ENCODE data around the gene SNAPIN. TPM values are rescaled to one million over a fixed set of nuclear protein-coding genes. Genes with fewer than 3 reads are reported as not detected.

SNAPIN gene
- 59.2 and 71.2 TPM in 2 replicates for total RNA-seq

DNA sequence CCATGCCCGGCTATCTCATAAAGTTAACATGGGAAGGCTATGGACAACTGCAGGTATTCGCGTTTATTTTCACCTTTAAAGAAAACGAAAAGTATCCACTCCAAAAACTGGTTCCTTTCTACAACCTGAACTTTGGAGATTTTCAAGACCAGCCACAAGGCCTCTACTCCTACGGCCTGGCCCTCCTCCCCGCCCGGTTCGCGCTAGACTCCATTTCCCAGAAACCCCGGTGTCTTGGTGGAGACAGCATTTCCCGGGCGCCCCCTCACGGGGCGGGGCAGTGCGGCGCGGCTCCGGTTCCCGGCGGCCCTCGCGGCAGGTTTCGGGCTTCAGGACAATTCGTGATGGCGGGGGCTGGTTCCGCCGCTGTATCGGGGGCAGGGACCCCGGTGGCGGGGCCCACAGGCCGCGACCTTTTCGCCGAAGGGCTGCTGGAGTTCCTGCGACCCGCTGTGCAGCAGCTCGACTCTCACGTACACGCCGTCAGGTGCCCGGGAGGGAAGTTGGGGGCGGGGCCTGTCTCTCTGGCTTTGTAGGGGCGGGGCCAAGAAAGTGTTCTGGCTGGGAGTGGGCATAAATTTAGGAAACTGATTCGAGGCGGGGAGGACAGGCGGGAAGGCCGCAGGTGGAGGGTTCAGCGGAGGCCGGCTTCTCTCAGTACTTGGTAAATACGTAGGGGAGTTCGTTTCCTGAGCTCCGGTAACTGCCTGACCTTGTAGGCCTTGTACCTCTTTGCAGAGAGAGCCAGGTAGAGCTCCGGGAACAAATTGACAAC is at the start of gene SNAPIN:
SNAPIN (plus strand) TSS at position 304 of the 775 bp plus-strand sequence; CDS start at position 345, 41 bp downstream.

GRCh38 chr1:153612755-153613331 is 45.7 kb upstream of the SNAPIN start, which contains the start of gene S100A16:
S100A16 (minus strand) TSS chr1:153613137; CDS start chr1:153608151, 4,986 bp downstream.

DNA sequence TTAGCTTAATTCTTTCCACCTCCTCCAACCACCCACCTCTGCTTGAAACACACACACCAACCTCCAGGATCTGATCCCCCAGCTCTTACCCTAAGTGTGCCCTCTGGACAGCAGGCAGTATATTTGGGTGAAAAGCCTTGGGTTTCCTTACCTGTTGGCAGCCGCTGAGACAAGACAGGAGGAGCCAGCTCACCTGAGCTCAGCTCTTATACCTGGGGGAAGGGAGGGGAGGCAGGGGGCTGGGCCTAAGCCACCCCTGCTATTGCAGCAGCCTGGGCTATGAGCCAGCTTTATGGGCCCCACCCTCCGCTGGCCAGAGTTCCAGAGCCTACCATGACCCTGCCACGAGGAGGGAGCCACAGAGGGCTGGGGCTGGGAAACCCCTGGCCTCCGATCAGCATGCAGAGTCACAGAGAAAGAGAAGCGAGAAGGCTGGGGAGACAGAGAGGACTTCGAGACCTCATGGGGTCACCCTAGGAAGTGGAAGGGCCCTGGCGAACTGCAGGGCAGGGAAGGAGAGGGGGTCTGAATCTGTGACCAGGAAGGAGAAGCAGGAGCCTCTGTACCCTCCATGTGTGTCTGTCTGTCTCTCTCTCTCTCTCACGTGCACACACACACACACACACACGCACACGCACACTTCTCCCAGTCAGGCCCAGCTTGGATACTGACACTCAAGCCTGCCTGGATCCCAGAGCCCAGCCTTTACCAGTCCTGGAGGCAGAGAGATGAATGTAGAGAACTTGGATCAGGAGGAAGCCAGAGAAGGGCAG is 42.2 kb upstream of the SNAPIN start, which contains the start of gene S100A14:
S100A14 (minus strand) TSS at position 182 of the 773 bp plus-strand sequence. CDS start 467 bp downstream, outside the sequence.

DNA sequence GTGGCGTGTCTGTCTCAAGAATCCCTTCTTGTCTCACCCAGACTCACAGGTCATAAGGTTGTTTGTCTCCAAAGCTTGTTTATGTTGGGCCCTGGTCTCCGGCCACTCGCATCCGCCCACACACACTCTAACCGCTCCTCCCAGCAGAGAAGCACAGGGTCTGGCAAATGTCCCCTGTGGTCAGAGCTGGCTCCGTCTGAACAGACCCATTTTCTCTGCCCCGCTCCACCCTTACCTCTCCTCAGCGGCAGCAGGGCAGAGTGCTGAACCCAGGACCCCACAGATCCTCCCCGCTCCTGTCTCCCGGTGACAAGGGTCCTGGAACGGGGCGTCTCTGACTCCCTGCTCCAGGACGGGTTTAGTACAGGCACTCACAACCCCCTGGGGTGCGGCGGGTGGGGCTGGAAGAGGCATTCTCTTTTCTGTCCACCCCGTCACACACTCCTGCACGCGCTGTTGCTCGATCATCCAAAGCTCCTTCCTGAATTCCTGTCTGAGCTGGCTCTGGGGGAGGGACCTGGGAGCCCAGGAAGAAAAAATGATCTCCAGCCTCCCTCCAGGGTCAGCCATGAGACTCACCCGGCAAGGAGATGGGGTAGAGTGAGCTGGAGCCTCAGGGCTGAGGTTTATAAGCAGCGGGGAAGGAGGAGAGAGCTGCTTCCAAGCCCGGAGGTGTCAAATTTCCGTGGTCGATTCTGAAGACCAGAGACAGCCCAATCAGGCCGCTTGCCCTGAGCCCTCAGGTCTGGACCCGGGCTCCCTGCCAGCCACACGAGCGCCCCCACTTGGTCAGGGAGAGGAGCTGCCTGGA is 31.4 kb upstream of the SNAPIN start, which contains the start of gene S100A13:
S100A13 (minus strand) TSS at position 602 of the 811 bp plus-strand sequence. CDS start 1,033 bp downstream, outside the sequence.

DNA sequence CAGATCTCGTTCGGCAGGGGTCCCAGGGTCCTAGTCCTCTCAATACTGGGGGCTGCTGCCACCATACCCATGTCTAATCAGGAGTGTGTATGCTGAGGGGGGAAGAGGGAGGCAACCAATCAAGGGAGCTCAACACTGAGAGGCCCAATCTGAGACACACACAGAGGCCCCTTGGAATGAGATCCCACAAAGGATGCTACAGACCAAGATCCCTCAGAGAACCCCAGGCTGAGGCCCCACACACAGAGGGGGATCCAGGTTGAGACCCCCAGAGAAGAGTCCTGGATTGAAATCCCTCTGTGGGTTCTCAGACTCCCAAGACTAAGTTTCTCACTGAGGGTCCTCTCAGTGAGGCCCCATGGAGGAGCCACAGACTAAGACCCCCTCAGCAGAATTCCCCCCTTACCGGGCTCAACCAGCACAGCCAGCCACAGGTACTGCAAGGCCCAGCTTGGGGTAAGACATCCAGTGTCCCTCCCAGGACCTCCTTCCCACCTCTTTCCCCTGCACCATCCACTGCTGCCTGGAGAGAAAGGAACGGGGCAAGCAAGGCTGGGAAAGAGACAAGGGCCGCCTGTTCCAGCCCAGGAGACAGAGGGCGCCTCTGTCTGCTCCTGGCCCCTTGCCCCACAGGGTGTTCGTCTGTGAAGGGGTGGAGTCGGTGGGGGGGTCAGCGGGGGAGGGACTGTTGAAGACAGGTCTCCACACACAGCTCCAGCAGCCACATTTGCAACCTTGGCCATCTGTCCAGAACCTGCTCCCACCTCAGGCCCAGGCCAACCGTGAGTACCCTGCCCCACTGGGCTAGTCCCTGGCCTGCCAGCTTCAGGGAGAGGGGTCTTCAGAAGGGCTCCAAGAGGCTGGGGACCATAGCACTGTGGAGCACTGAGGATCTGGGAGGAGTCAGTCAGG is 30.5 kb upstream of the SNAPIN start, which contains the start of gene S100A1:
S100A1 (plus strand) TSS at position 720 of the 912 bp plus-strand sequence. CDS start 2,088 bp downstream, outside the sequence.

GRCh38 chr1:153633754-153634665 is 24.5 kb upstream of the SNAPIN start, which contains the start of gene CHTOP:
CHTOP (plus strand) TSS chr1:153634066; CDS start chr1:153636589, 2,523 bp downstream.

GRCh38 chr1:153670859-153671627 is 12.5 kb downstream of the SNAPIN start, which contains the start of gene ILF2:
ILF2 (minus strand) TSS chr1:153670993; CDS start chr1:153670922, 71 bp downstream.

GRCh38 chr1:153678519-153679336 is 20.2 kb downstream of the SNAPIN start, which contains the start of gene NPR1:
NPR1 (plus strand) TSS chr1:153678688; CDS start chr1:153679109, 421 bp downstream.

Other genes starting within 250 kb of the SNAPIN start
- not detected in 2 replicates for gene S100A7A, start 242.2 kb upstream of the SNAPIN start, total RNA-seq
- gene S100A7, start 198.1 kb upstream of the SNAPIN start, total RNA-seq, result not detected in 2 replicates
- gene S100A6, start 122.7 kb upstream of the SNAPIN start, total RNA-seq, result 841 and 1,509 TPM in 2 replicates
- gene S100A5, start 117.8 kb upstream of the SNAPIN start, total RNA-seq, result not detected in 2 replicates
- 33.4 and 191 TPM in 2 replicates for gene S100A4, start 112.9 kb upstream of the SNAPIN start, total RNA-seq
- 2.5 and 10.0 TPM in 2 replicates for gene S100A3, start 109.4 kb upstream of the SNAPIN start, total RNA-seq
- gene S100A2, start 92.9 kb upstream of the SNAPIN start, total RNA-seq, result not detected in 2 replicates
- gene S100A16, start 45.6 kb upstream of the SNAPIN start, total RNA-seq, result 169 and 192 TPM in 2 replicates
- not detected in 2 replicates for gene S100A14, start 42.4 kb upstream of the SNAPIN start, total RNA-seq
- 178 and 215 TPM in 2 replicates for gene S100A13, start 31.2 kb upstream of the SNAPIN start, total RNA-seq
- gene S100A1, start 30.3 kb upstream of the SNAPIN start, total RNA-seq, result 0.12 and 0.17 TPM in 2 replicates
- gene CHTOP, start 24.6 kb upstream of the SNAPIN start, total RNA-seq, result 22.6 and 28.5 TPM in 2 replicates
- gene ILF2, start 12.3 kb downstream of the SNAPIN start, total RNA-seq, result 107 and 114 TPM in 2 replicates
- gene NPR1, start 20.0 kb downstream of the SNAPIN start, total RNA-seq, result 46.2 and 84.8 TPM in 2 replicates
- 26.0 and 38.2 TPM in 2 replicates for gene INTS3, start 69.3 kb downstream of the SNAPIN start, total RNA-seq
- 53.7 and 65.2 TPM in 2 replicates for gene SLC27A3, start 116.7 kb downstream of the SNAPIN start, total RNA-seq